GM18858 (cell line): ENCODE measurements around the gene EBF4.

Experiments used
- ATAC-seq: cut with Tn5 transposase; IDR thresholded peaks from one replicate; pipeline ENCODE4 v1.9.1; 2021; ENCODE audit not compliant: unreplicated experiment

The EBF4 gene

DNA sequence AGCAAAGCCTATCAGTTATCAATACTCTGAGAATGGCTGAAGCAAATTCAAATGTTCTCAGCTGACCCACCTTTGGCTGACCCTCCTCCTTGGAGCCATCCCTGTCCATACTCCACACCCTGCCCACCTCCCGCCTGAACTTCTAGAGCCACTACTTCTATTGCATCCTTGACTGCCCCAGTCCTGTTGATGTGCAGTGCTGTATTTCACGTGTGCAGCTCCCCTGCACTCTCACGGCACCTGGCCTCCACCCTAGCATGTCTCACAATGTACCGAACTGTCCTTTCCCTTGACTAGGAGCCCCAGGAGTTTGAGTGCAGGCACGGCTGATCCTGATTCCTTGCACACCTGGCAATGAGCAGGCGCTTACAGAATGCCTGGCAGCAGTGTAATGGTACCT lies 100.9 kb downstream of the EBF4 start:
- ATAC-seq = no peak

DNA sequence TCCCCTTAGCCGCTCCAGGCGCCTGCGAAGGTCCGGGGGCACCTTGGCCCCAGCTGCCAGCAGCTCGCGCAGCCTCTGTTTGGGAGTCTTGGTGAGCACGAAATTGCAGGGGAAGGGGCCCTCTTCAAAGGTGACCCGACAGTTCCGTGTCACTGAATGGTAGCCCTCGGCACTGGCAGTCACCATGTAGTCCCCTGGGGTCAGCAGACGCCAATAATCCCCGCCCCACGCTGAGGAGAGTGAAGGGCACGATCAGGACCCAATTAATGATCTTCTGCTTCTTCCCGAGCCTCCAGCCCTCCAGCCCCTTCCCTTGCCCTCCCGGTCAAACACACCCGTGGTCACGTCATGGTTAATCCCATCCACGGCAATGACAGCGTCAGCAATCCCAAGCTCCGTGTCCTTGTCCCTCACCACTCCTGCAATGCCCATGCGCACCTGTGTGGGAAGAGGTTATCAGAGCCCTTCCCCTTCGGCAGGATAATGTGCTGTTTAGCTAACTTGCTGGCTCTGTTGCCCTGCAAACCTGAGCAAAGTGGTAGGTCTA lies 101.7 kb downstream of the EBF4 start:
- no peak for ATAC-seq

DNA sequence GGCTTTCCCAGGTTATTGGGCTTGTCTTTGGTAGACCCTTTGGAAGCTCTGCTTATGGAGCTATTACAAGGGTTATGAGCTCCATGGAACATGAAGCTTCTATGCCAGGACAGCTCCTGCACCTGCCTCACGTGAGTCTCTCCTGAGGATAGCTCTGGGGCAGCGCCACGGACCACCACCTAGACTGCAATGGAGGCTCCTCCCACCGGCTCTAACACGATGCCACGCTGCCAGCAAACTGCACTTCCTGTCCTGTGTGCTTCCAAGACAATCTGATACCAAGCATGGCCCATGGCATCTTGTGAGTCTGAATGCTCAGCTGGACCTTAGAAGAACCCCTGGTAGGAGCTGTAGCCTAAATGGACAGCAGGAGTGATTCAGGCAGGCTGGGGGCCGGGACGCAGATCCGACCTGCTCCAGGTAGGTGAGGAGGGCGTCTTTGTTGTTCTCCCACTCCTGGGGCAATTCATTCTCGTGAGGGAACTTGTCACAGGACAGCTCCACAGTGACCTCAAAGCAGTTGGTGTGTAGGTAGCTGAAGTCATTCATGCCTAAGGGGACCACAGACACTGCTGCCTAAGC lies 102.4 kb downstream of the EBF4 start:
- ATAC-seq = no peak

DNA sequence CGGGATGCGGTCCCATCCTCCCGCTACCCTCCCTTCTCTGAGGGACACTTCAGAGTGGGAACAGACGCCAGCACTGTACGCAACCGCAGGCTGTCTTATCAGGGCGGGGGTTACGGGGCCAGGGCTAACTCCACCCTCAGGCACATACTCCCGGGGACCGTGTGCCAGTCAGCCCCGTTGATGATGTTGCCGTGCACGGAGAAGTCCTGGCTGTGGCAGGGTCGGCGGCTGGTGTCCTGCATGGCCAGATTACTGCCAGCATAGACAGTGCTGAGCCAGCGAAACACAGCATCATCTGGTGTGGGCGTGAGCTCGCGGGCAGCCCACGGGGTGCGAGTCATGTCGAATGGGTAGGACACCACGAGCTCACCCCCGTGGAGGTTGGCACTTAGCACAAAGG lies 102.9 kb downstream of the EBF4 start:
- ATAC-seq = no peak

DNA sequence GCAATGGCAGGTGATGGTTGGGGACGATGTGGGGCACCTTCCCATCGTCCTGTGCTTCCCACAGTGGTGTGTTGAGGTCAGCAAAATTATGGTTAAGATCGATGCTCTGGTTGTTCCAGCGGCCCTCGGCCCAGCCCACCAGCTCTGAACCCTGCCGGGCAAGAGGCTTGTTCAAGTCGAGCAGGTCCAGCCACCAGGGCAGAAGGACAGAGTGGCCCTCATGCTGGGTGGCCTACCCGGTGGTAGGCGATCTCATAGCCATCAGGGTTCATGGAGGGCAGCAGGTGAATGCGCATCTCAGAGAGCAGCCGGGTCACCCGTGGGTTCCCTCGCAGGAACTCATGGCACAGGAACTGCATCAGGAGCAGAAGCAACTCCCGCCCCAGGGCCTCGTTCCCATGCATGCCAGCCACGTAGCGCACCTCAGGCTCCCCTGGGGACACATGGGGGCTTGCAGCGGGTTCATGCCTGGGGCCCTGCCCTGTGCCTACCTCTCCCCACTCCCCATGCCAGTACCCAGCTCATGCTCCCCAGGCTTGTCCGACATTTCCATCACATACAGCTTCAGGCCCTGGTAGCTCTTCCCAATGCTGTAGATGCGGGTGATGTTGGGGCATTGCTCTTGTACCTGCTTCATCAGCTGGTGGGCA lies 103.6 kb downstream of the EBF4 start:
- no peak for ATAC-seq

DNA sequence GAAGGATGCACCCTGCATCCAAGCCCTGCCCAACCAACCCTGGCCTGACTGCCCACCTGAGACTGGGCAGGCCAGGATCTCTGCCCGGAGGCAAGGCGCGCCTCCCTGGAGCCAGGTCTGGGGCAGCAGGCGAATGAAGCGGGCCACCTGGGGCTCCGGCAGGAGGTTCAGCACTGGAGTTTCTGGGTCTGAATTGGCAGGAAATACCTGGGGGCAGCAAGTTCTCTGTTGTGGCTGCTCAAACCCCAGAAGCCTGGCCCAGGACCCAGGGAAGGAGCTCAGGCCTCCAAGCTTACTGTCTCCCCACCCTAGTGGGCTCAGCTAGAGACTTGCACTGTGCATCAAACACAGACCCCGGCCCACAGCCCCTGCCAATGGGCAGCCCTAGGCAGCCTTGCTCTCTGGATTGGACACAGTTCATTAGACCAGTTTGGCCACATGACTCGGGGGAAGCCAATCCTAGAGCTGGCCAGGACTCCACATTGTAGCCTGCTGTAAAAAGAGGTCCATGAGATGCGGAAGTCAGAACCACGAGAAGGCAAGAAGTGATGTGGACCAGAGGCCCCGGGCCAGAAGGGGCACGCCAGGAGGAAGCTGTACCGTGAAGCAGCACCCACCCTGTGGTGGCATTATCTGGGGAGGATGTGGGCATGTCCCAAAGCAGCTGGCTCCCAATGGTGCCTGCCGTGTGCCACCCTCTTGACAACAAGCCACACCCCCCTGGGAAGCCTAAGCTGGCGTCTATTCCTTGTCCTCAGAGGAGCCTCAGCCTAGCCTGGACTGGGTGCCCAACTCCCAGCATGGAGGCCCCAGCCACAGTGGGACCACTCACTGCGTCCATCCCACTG lies 104.8 kb downstream of the EBF4 start:
- no peak for ATAC-seq

DNA sequence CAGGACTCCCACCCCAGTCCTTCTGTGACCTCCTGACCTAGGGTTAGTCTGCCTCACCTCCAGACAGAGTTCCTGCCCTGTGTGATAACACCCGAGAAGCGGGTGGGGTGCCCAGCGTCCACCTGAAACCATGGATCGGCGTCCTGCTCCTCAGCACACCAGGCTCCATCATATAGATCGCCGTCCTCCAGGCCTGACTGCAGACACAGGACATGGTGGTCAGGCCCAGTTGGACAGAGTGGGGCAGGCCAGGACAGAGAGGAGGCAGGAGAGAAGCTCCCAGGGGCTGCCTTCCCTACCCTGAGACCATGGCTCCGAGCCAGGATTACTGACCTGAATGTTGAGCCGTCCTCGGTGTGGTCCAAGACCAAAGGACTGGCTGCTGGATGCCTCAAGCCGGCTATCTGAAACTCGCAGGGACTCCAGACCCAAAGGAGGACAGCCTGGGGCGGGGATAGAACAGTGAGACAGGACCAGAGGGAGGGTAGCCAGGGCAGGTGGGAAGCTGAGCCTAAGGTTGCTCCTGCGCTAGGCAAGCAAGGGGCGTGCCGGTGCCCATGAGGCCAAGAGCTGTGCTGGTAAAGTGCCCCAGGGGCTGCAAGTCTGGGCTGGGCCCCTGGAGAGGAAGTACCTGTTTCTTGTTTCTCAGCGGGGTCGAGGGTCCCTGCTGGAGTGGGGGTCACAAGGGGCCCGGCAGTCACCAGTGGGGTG lies 105.7 kb downstream of the EBF4 start:
- no peak for ATAC-seq

DNA sequence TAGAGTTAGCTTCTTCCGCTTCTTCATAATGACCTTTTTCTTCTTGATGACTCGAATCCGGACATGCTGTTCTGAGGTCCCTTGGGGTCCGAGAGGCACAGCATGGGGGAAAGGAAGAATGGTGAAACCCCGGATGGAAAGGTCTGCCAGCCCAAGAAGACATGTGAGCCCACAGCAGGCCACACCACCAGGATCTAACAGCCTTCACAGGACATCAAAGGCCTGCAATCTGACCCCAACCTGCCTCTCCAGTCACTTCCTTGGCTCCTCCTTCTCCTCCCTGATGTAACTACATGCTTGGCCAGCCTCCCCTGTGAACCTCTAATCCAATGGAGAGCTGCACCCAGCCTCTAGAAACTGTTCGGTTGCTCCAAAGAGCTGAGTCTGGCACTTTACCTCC lies 106.2 kb downstream of the EBF4 start:
- ATAC-seq = no peak

DNA sequence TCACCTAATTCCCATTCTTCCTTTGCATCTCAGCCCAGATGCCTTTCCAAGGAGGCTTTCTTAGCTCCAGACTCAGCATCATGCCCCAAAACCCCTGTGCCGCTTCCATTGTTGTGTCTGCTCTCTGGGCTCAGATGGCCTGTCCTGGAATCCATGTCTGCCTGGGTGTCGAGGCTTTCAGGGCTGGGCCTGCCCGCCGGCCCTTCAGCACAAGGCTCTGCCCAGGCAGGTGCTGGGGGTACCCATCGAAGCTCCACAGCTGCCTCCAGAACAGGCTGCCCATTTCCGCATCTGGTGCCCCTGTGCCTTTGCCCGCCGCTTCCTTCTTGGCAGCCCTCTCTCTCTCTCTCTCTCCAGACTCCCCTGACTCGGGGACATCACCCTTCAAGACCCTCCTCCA lies 106.7 kb downstream of the EBF4 start:
- no peak for ATAC-seq

DNA sequence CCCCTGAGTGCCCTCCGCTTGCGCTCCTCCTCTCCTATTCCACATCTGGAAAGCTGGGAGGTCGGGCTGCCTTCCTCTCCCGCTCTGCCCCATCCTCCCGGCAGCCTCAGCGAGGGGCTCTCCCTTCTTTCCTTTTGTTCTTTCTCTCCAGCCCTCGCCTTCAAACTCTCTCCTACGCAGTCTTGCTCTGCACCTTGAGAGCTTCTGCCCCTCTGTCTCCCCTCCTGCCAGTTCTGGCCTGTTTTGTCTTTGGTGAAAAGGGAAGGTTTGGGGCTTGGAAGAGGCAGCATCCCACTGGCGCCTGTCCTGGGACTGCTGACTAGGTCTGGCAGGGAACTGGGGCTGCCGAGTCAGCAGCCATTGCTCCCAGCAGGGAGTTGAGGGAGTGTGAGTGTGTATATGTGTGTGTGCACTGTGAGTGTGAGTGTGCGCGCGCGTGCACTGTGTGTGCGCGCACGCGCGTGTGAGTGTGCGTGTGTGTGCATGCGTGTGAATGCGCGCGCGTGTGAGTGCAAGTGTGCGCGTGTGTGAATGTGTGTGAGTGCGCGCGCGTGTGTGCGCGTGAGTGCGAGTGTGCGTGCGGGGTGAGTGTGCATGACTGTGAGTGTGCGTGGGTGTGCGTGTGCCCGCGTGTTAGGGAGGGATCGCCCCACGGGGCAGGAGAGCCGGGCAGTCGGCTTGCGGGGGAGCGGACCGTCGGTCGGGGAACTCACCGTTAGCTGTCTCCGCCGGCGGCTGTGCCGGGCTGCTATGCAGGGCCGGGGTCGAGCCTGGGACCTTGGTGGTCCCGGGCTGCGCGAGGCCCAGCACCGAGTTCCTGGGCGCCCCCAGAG lies 107.3 kb downstream of the EBF4 start:
- no peak for ATAC-seq

DNA sequence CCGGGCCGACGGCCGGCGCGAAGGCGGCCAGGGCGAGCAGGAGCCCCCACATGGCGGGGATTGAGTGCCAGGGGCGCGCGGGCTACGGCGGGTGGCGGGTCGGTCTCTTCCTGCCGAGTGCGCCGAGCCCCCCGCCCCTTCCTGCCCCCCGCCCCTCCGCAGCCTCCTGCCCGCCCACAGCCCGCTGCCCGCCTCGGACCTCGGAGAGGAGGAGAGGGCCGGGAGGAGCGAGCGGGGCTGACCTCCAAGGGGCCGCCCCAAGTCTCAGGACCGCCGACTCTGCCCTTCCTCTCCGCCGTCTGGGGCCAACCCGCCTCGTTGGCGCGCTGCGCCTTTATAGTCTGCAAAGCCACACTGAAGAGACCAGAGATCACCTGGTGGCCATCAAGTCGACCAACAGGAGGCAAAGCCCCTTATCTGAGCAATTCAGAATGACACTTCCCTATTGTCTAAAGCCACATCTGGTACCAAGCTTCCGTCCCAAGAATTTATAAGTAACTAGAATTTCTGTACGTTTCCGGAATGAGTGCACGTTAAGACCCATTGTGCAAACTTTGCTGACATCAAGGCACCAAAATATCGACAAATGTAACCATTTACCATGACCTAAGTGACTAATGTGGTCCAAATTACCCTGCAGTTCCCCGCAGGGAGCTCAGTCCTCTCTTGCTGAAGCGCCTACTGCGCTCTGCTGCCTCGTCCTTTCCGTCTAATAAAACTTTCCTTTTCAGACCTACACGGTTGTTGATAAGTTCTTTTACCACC lies 108.1 kb downstream of the EBF4 start, which contains the start of gene CPXM1:
CPXM1 (minus strand) TSS at position 107 of the 765 bp plus-strand sequence; CDS start at position 52, 55 bp downstream.
- ATAC-seq = no peak

DNA sequence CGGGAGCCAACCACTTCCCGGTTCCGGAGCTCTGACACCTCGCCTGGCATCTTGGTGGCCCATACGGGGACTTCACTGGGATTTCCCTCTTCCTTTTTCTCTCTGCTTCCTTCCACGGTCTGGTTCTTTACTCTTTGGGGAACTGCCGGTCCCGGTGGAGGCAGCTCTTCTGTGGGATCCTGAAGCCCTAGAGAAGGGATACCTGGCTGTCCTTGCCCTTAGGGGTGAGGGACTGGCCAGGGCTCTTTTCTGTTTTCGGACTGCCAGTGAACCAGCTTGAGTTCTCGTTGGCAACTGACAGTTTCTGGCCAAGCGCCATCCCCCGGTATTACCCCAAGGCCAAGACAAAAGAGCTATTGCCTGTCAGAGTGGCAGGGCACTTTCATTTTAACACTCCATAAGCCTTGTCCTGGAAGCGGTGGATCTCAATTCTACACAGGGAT lies 108.7 kb downstream of the EBF4 start:
- no peak for ATAC-seq

DNA sequence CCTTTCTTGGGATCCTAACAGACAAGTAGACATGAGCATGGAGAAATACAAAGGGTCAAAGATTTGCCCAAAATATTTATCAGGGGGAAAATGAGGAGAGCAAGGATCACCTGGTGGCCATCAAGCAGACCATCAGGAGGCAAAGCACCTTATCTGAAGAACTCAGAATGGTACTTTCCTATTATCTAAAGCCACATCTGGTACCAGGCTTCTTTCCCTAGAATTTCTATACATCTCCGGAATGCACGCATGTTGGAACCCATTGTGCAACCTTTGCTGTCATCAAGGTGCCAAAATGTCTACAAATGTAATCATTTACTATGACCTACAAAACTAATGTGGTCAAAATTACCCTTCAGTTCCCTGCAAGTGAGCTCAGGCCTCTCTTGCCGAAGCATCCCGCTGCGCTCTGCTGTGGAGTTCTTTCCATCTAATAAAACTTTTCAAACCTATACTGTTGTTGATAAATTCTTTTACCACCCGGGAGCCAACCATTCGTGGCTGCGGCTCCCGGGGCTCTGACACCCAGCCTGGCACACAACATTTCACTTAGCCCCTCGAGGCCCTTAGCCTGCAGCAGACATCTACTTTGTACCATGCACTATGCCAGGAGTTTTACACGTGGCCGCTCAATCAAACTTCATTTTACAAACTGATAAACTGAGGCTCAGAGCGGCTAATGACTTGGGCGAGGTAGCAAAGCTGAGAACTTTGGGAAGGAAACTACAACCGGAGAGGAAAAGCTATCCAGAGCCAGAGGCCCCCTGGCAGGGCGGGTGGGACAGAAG lies 111.7 kb downstream of the EBF4 start:
- ATAC-seq = no peak

DNA sequence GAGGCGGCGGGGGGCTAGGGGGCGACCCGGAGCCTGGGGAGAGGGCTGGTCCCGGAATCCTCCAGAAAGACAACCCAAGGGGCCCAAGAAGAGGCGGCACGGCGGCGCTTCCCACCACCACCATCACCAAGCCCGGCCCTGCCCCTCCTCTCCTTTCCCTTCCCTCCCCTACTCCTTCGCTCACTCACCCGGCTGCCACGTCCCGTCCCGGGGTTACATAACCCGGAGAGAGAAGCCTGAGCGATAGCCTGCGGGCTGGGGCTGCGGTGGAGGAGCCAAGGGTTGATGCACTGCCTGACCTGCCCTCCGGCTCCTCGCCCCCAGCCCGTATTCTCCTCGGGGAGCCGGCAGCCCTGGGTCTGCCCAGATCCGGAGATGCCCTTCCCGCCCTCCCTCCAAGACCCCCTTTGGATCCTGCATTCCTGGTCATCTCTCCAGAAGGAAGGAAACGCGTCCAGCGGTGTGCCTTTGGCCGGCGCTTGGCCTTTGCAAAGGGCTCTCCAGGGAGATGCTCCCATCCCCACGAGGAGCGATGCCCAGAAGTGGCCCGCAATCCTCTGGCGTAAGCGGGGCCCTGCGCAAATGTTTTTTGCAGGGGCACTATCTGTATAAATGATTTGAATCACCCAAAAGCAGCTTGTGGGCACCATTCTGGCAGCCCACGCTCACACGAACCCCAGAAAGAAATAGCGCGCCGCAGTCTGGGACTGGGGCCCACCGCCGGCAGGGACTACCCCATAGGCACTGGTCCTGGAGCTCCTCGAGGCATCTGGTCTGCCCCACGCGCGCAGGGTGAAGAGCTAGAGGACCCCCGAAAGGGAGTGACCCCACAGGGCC lies 112.5 kb downstream of the EBF4 start:
- ATAC-seq = no peak

DNA sequence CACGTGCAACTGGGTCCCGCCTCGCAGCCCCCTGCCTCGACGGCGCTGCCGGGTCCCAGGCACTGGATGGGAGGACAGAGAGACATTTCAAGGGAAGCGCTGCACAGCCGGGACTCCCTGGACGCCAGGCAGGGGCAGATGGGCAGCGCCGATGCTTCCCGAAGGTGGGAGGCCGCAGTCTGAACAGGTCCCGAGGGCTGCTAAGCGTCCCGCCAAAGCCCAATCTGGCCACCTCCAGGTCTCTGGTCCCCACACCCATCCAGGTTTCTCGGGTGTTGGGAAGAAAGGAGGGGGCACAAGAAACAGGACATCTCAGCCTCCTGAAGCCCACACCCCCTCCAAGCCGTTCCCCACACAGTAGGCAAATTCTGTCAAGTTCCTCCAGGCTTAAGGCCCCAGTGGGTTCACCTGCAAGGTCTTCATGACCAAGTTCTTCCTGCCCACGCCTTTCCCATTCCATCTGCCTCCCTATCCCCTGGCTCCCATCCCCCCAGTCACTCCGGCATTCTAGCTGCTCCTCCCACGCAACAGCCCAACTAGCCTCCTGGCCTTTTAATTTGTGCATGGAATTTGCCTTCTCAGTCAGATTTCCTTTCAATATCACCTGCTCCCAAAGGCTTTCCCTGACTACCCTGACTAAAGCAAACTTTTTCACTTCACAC lies 113.2 kb downstream of the EBF4 start:
- ATAC-seq = no peak

DNA sequence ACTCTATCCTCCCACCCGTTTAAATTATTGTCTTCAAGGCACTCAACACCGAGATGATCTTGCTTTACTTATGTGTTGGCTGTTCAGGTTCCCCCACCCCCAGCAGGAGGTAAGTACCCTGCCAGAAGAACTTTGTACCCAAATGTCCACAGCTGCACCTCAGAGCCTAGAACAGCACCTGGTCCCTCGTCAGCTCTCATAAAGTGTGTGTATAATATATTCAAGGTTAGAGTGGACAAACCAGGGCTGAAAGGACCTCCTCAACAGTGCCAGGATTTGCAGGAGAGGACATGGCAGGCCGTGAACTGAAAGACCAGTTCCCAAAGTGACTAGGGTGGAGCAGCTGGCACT lies 113.7 kb downstream of the EBF4 start:
- ATAC-seq = no peak

DNA sequence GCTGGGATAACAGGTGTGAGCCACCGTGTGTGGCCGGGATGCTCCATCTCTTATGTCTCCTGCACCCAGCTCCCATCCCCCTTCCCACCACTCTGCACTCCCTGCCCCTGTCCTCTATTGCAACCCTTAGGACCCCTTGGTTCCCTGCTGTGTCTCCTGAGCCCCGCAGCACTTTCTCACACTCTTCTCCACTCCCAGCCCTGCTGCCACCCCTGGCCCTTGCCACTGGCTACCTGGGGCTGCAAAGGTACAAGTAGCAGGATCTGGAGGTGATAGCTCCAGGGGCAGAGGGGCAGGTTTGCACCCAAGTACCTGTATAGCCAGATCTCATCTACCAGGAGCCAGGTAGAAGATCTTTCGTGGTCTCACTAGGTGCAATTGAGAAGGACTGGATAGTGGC lies 114.4 kb downstream of the EBF4 start:
- no peak for ATAC-seq
